Activated T-cell treated with anti-CD3 and anti-CD28 coated beads for 4 hours (primary cell): Measurements from ENCODE around the gene SP5.
"Not testable (repeated sequence)": the region's sequence is repeated elsewhere in the genome, so short reads cannot be mapped to it uniquely, and the experiment has no call there.

Experiments used
- DNase-seq: peaks from one replicate; pipeline ENCODE4 v3.0.0-alpha.2; 2020

Gene SP5

GRCh38 chr2:170715062-170715931, at the start of gene SP5:
Gene SP5, plus strand, starts transcription at chr2:170715337. Its CDS starts 176 bp downstream, at chr2:170715513.
- no peak for DNase-seq

- no peak for DNase-seq
Measured at GRCh38 chr2:170665743-170666142, 49.4 kb upstream of the SP5 start.

DNA sequence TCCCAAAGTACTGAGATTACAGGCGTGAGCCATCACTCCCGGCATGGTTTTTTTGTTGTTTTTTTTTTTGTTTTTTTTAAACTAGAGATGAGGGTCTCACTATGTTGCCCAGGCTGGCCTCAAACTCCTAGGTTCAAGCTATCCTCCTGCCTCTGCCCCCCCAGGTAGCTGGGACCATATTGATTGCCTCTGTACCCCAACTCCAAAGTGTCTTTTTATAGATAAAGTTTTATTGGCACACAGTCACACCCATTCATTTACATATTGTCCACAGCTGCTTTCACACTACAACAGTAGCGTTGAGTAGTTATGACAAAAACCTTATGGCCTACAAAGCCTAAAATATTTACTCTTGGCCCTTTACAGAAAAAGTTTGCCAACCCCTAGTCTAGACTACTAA, 45.2 kb upstream of the SP5 start:
- no peak for DNase-seq

DNA sequence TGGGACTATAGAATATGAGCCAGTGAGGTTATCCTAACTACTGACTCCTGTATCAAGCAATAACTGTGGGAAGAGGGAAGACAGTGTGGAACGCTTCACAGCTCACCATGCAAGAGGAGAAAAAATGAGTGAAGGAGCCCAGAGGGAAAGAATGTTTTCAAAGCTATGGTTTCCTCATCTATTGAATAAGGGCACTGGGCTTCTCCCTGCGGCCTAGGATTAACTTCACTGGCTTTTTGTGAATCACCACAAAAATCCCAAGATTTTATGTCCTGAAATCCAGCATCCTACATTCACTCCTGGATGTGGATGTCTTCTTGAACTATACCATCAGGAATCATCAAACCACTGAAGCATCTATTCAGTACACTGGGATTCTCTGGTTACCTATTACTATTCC, 44.5 kb upstream of the SP5 start:
- no peak for DNase-seq

- DNase-seq = no peak
Measured at GRCh38 chr2:170671079-170671478, 44.1 kb upstream of the SP5 start.

DNA sequence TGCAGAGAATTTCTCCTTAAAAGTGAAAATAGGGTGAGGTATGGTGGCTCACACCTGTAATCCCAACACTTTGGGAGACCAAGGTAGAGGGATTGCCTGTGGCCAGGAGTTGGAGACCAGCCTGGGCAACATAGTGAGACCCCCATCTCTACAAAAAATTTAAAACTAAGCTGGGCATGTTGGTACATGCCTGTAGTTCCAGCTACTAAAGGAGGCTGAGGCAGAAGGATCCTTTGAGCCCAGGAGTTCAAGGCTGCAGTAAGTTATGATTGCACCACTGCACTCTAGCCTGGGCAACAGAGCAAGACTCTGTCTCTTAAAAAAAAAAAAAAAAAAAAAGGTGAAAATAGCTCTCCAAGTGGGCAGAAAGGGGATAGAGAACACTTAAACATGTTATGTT, 40.9 kb upstream of the SP5 start:
- DNase-seq = not testable (repeated sequence)

- DNase-seq = no peak
Measured at GRCh38 chr2:170675701-170676100, 39.4 kb upstream of the SP5 start.

GRCh38 chr2:170679607-170680079, 35.5 kb upstream of the SP5 start:
- DNase-seq = no peak

GRCh38 chr2:170680172-170680941, 34.8 kb upstream of the SP5 start:
- DNase-seq = no peak

- DNase-seq = no peak
Measured at GRCh38 chr2:170681311-170681710, 33.8 kb upstream of the SP5 start.

DNA sequence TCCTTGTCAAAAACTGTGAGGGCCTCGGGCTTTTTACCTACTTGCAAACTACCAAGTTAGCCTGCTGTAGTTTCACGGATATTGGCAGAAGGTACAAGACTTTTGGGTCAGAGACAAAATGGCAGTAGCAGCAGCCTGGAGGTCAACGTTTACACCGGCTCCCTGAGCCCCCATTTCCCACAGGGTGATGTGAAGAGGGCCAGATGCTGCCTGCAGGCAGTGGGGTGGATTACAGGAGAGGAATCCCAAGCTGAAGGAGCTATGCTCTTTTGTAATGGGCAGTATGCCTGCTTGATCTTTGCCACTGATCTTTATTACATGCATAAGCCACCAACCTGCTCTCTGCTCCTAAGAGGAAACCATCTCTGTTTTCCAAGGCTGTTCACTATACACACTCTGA, 29.5 kb upstream of the SP5 start:
- DNase-seq = no peak

DNA sequence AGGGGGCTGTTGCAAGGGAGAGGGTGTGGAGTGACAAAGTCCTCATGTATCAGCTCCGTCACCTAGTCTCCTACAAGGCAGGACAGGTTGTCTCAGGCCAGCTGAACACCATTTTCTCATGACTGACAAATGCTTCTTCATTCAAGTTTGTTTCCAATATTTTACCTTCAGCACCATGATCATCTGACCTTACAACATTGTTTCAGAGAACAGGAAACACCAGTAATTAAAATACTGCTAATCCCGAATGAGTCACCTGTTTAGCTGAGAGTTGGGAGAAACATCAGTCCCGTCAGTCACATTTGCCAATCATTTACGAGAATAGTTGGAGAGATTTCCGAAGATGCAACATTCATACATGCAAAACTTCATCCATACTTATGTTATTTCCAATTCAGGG, 25.7 kb upstream of the SP5 start:
- DNase-seq = no peak

GRCh38 chr2:170690640-170691039, 24.5 kb upstream of the SP5 start:
- no peak for DNase-seq

DNA sequence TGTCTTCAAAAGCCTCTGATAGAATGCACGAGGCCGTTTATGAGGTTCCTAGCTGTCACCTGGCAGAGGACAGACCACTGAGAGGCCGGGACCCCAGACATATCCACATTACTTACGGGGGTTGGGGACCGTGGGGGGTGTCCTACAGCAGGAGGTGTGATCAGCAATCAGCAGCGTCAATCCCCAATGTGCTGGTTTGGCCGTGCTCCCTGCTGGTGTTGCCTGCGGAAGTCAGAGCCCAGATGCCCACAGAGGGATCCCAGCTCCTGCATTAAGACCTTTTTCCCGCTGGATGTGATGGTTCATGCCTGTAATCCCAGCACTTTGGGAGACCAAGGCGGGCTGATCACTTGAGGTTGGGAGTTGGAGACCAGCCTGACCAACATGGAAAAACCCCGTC, 20.8 kb upstream of the SP5 start:
- no peak for DNase-seq

DNA sequence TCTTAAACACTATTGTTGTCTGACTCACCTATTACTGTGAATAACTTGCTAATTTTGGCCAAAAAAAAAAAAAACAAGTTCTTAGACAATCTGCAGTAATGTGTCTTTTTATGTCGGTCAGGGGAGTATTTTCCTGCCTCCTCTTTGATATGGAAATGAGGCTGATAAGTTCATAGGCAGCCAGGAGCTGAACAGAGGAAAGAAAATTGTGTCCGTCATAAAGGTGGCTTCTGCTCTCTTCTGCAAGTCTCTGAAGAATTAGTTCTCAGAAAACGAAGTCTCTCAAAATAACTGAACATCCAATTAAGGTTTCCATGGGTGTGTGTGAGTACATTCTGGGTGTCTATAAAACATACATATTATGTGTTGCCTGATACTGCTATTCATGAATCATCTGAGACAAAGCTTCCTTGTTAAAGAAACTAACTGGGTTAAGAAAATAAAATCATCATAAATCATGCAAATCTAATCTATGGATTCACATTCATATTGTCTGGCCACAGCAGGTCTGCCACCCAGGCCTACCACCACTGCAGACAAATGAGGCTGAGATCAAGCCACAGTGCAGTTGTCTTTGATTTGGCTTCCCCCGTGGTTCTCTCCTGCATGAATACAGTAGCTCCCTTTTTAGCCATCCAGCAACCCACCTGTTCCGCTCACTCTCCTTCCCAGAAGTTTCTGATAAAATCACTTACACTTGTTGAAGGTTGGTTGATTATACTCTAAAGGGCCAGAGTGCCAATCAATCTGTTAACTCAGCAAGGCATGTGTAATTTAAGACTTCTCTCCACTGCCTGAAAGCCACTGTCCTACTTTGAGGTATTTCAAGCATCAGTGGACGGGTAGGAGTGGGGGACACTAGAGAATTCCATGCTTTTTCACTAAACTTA, 19.4 kb upstream of the SP5 start:
- no peak for DNase-seq

- no peak for DNase-seq
Measured at GRCh38 chr2:170696948-170697347, 18.2 kb upstream of the SP5 start.

DNA sequence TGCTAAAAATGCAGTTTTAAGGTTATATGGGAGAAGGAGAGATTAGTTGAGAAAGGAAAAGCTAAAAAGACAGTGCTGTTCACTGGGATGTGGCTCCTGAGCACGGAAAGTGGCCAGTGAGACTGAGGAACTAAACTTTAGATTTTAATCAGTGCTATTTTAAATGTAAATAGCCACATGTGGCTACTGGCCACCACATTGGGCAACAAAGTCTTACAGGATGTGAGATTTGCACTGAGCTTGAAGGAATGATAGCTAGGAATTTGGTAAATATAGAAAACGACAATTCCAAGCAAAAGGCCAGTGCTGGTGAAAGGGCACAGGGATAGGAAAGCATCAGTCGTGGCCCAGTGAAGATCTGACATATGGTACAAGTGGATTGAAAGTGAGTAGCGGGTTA, 14.1 kb upstream of the SP5 start:
- no peak for DNase-seq

- no peak for DNase-seq
Measured at GRCh38 chr2:170703776-170704476, 11.2 kb upstream of the SP5 start.

DNA sequence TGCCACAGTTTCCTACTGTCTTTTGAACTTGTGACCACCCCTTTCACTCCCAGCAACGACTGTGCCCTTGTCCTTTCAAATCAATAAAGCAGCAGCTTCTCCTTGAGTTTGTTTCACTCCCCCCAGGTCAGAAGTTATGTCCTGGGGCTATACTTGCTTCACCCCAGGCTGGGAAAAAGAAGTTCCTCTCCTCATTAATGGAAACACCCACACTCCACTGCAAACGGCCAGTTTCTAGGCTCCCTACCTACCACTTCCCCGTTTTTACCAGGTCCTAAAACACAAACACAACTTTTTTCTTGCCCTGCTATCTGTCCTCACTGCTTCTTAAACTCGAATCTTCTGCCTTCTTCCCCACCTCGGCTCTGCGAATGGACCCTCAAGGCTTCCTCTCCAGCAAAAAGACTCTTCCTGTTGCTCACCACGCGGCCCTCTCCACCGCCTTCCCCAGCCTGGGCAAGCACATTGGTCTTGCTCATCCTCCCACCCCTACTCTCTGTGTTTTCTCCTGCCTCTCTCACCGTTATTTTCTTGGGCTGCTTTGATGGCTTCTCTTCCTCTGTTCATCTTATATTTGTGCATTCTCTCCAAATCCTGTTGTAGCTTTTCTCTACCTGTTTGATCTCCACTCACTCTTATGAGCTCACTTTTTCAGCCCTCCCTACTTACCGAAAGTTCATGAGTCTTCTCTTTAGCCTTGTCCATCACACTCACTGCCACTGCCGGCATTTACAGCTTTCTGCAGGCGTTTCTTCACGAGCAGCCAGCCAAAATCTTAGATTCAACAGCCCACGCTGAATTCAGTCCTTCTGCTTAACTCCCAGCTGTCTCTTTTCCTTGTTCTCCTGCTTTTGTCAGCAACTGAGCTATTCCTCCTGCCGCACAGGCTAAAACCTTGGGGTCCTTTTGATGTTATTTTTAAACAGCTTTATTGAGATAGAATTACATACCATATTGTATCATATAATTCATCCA, 7.0 kb upstream of the SP5 start:
- no peak for DNase-seq

DNA sequence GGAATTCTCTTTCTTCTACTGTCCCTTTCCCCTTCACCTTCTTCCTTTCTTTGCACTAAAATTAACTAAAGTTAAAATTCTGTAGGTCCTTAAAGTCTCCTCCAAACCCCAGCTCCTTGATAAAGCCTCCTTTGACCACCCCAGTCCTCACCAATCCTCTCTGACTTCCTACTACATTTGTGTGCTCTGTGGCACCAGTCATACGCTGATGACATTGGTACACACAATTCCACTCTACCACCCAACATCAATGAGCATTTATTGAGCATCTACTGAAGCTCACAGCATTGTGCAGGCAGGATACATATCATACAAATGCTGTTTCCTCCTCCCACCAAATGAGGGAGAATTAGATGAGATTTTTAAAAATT, 4.5 kb upstream of the SP5 start:
- DNase-seq = no peak

DNA sequence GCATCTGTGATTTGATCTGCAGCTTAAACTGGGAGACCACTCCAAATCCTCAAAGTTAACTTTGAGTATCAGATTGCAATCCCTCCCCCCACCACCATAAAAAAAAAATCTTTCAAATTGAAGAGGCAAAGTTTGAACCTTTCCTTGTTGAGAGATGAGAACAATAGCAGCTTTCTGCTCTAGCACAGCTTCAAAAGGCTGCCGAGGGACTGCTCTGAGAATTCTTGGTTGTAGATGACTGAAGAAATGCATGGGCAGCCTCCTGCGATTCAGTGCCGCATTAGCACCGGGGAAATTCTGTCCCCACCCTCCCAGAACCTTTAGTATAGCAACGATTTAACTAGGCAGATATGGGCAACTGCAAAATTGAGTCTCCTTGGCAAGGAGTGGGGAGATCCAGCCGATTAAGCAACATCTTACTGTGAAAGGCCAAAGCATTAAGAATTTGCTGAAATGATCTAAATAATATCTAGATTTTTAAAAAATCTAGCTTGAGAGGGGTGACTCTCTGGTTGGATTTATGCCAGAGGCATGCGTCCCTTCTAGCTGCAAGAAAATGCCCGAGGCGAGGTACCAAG, 3.9 kb upstream of the SP5 start:
- DNase-seq = no peak
